ENCODE measurements around the gene RPP25.

- TF ChIP-seq NFYB (CRISPR knock-in tag; conservative IDR thresholded peaks at IDR 0.05; ENCODE audit: low read depth) (no peak), ATF6 (CRISPR knock-in tag; IDR thresholded peaks at IDR 0.05) (no peak), JUN (CRISPR knock-in tag; IDR thresholded peaks at IDR 0.05) (no peak), CTCF (IDR thresholded peaks at IDR 0.05) (no peak), HMGA2 (CRISPR knock-in tag; IDR thresholded peaks at IDR 0.05) (no peak), CREB1 (CRISPR knock-in tag; IDR thresholded peaks at IDR 0.05) (no peak), MAX (CRISPR knock-in tag; IDR thresholded peaks at IDR 0.05) (no peak), NFE2L1 (CRISPR knock-in tag; IDR thresholded peaks at IDR 0.05) (no peak)
Observed at GRCh38 chr15:74962671-74963070, 6.1 kb upstream of the RPP25 start.

All from WTC11 (cell line).